GM23338 (cell line): ENCODE data around the gene CSTF1. TPM values are rescaled to one million over a fixed set of nuclear protein-coding genes. Genes with fewer than 3 reads are reported as not detected.

Source experiments
- ATAC-seq: fragments of 200-7000 bp; cut with Tn5 transposase; 3 replicates; pipeline ENCODE4 v1.9.1; 2020
- DNase-seq: peaks from one replicate; pipeline ENCODE4 v3.0.0-alpha.2; 2015; ENCODE audit warnings: low spot score
- H2AFZ ChIP-seq: fragments of 200-600 bp; sonication (generic); 2 replicates; pipeline ENCODE4 v1.8.0; 2016; ENCODE audit warnings: antibody characterized with exemption, mild to moderate bottlenecking, moderate library complexity
- H3F3A ChIP-seq: fragments of 200-600 bp; sonication (generic); replicated peaks from 2 replicates; pipeline ENCODE4 v1.8.0; 2017; ENCODE audit warnings: antibody characterized with exemption, mixed run types, low read depth
- H3K27ac ChIP-seq: fragments of 200-600 bp; sonication (generic); 2 replicates; pipeline ENCODE4 v1.6.1; 2016; ENCODE audit warnings: low read depth
- H3K27me3 ChIP-seq: fragments of 200-600 bp; sonication (generic); 2 replicates; pipeline ENCODE4 v1.8.0; 2016; ENCODE audit warnings: mild to moderate bottlenecking, mixed run types, moderate library complexity; ENCODE audit not compliant: insufficient read depth
- H3K36me3 ChIP-seq: fragments of 200-600 bp; sonication (generic); 2 replicates; pipeline ENCODE4 v1.8.0; 2016; ENCODE audit warnings: mild to moderate bottlenecking; ENCODE audit not compliant: insufficient read depth
- H3K4me1 ChIP-seq: fragments of 200-600 bp; sonication (generic); 2 replicates; pipeline ENCODE4 v1.8.0; 2016; ENCODE audit warnings: mild to moderate bottlenecking, moderate library complexity; ENCODE audit not compliant: insufficient read depth
- H3K4me2 ChIP-seq: fragments of 200-600 bp; sonication (generic); 2 replicates; pipeline ENCODE4 v1.7.1; 2017; ENCODE audit warnings: mixed run types
- H3K4me3 ChIP-seq: fragments of 200-600 bp; sonication (generic); 2 replicates; pipeline ENCODE4 v1.6.1; 2016; ENCODE audit warnings: mixed run types
- H3K79me2 ChIP-seq: fragments of 200-600 bp; sonication (generic); replicated peaks from 2 replicates; pipeline ENCODE4 v1.8.0; 2017; ENCODE audit warnings: mild to moderate bottlenecking; ENCODE audit not compliant: insufficient read depth
- H3K9me2 ChIP-seq: fragments of 200-600 bp; sonication (generic); 2 replicates; pipeline ENCODE4 v1.8.0; 2017; ENCODE audit not compliant: insufficient read depth
- H4K20me1 ChIP-seq: fragments of 200-600 bp; sonication (generic); replicated peaks from 2 replicates; pipeline ENCODE4 v1.8.0; 2017; ENCODE audit warnings: mild to moderate bottlenecking; ENCODE audit not compliant: insufficient read depth
- H3K27ac Mint-ChIP-seq: 2 replicates; pipeline ENCODE4 v1.8.0; 2020; ENCODE audit warnings: inconsistent platforms, mild to moderate bottlenecking, moderate library complexity, mixed read lengths
- H3K27me3 Mint-ChIP-seq: 3 replicates; pipeline ENCODE4 v1.8.0; 2022; ENCODE audit warnings: low read depth, mild to moderate bottlenecking, moderate library complexity, mixed read lengths, inconsistent platforms; ENCODE audit not compliant: insufficient read depth, poor library complexity
- H3K36me3 Mint-ChIP-seq: 3 replicates; pipeline ENCODE4 v1.8.0; 2021; ENCODE audit warnings: low read depth, mild to moderate bottlenecking, inconsistent platforms, moderate library complexity, mixed read lengths
- H3K4me1 Mint-ChIP-seq: 3 replicates; pipeline ENCODE4 v1.8.0; 2020; ENCODE audit warnings: mild to moderate bottlenecking, inconsistent platforms, mixed read lengths
- H3K4me3 Mint-ChIP-seq: 3 replicates; pipeline ENCODE4 v1.8.0; 2021; ENCODE audit warnings: moderate library complexity, mild to moderate bottlenecking, inconsistent platforms, mixed read lengths
- H3K9me3 Mint-ChIP-seq: 3 replicates; pipeline ENCODE4 v1.8.0; 2020; ENCODE audit warnings: moderate library complexity, mild to moderate bottlenecking, inconsistent platforms, mixed read lengths
- CREB1 ChIP-seq: fragments of 250-450 bp; sonication (Bioruptor Pico); IDR thresholded peaks from 2 replicates; pipeline ENCODE4 v1.5.0; 2020; ENCODE audit warnings: low read depth, mild to moderate bottlenecking, moderate library complexity
- ETS1 ChIP-seq: IDR thresholded peaks from 2 replicates; pipeline ENCODE4 v1.6.1; 2016; ENCODE audit warnings: antibody characterized with exemption
- EZH2phosphoT487 ChIP-seq: fragments of 200-600 bp; sonication (generic); IDR thresholded peaks from one replicate; pipeline ENCODE4 v1.8.1; 2018; ENCODE audit warnings: antibody characterized with exemption; ENCODE audit not compliant: unreplicated experiment
- NANOG ChIP-seq: IDR thresholded peaks from 2 replicates; pipeline ENCODE4 v1.6.1; 2016; ENCODE audit warnings: antibody characterized with exemption, borderline replicate concordance
- STAT1 ChIP-seq: IDR thresholded peaks from one replicate; pipeline ENCODE4 v1.6.1; 2016; ENCODE audit warnings: antibody characterized with exemption; ENCODE audit not compliant: unreplicated experiment
- ZNF114 ChIP-seq: fragments of 250-450 bp; sonication (Bioruptor Pico); IDR thresholded peaks from 2 replicates; pipeline ENCODE4 v1.5.0; 2020; ENCODE audit warnings: mild to moderate bottlenecking, moderate library complexity
- ZNF331 ChIP-seq: fragments of 250-450 bp; sonication (Bioruptor Pico); IDR thresholded peaks from 2 replicates; pipeline ENCODE4 v1.5.0; 2020; ENCODE audit warnings: low read depth, mild to moderate bottlenecking, moderate library complexity
- polyA plus RNA-seq: library from polyadenylated mRNA; unstranded; fragments of >200 nt; fragmentation: Nextera tagmentation; extraction: Ambion mirVana; gene quantifications from 2 replicates; pipeline ENCODE4 v1.2.1, GENCODE V29; 2016
- total RNA-seq: library from RNA; depleted of rRNA; stranded (reverse); fragments of >200 nt; shearing (Covaris generic); gene quantifications from 2 replicates; pipeline ENCODE4 v1.2.3, GENCODE V29; 2014
- TF ChIP-seq, protein P1 (sequence below), 2 experiments: fragments of 200-600 bp in 1 of 2; sonication (generic) in 1 of 2; conservative IDR thresholded peaks; 2 replicates each; pipeline versions ENCODE4 v1.5.1 to v1.6.1; 2016 to 2017; ENCODE audit warnings: antibody characterized with exemption in 2 of 2, low read depth in 2 of 2, mild to moderate bottlenecking in 2 of 2, moderate library complexity in 1 of 2
- TF ChIP-seq, protein P2 (sequence below): fragments of 250-450 bp; sonication (Bioruptor Pico); IDR thresholded peaks from 2 replicates; pipeline ENCODE4 v1.5.0; 2020; ENCODE audit warnings: mild to moderate bottlenecking, moderate library complexity
- TF ChIP-seq, protein P3 (sequence below): IDR thresholded peaks from one replicate; pipeline ENCODE4 v1.6.1; 2018; ENCODE audit warnings: antibody characterized with exemption; ENCODE audit not compliant: unreplicated experiment

Gene CSTF1
- total and polyA plus RNA-seq, 2 experiments from 2014 or later, result 21.5 to 62.3 TPM

DNA sequence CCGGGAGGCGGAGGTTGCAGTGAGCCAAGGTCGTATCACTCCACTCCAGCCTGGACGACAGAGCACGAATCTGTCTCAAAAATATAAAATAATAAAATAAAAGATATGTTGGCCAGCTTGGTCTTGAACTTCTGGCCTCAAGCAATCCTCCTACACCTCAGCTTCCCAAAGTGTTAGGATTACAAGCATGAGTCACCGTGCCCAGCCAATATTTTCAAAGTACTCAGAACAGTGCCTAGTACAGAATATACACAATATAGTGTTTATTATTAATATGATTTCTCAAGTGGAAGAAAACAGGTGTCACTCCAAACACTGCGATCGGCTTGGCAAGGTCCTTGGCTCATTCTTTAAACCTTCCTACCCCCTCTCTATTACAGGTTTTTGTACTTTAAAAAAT is 30.5 kb upstream of the CSTF1 start (continued):
- TF ChIP-seq ETS1, result no peak
- TF ChIP-seq NANOG, result no peak
- TF ChIP-seq EZH2phosphoT487, result no peak

DNA sequence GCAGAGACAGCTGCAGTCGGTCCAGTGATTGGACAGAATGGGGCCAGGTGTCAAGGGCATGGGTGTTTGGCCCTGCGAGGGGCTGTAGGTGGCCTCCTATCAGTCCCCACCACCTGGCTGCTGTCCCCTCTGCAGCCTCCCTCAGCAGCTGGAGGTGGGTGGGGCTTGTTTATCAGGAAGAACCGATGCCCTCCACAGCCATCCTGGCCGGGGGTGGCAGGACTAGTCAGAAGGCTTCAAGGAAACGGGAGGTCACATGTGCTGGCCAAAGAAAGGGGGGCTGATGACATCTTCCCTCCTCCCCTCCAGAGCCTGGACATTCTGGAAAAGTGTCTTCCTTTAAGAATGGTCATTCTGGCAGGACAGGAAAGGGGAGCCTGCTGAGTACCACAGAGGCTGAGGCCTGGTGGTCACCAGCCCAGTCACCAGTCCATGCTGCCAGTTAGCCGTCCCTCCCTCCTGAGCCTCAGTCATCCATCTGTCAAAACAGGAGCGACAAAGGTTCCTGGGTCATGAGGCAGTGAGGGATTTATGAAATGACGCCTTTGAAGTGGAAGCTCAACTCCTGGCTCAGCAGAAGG is 29.5 kb upstream of the CSTF1 start:
- H3K4me3 ChIP-seq, result no peak overlapping the region
- DNase-seq, result peak; percentile 31
- peaks cover 14% of the 10 kb centered on the region for H3K4me1 ChIP-seq
- no peak overlapping the region for H3K4me3 Mint-ChIP-seq
- H3K27me3 Mint-ChIP-seq, result peaks cover 14% of the 10 kb centered on the region
- peaks cover 3% of the 10 kb centered on the region; the same call in 2 of the 3 replicates for H3K36me3 Mint-ChIP-seq
- H3K9me2 ChIP-seq, result no peaks in the 10 kb centered on the region
- no peak overlapping the region for H2AFZ ChIP-seq
- no peaks in the 10 kb centered on the region; the same call in 2 of the 3 replicates for H3K9me3 Mint-ChIP-seq
- no peaks in the 10 kb centered on the region for H3F3A ChIP-seq
- no peaks in the 10 kb centered on the region for H3K79me2 ChIP-seq
- H4K20me1 ChIP-seq, result no peaks in the 10 kb centered on the region
- no peaks in the 10 kb centered on the region for H3K27me3 ChIP-seq
- no peak overlapping the region; the same call in 1 of the 2 replicates for H3K27ac Mint-ChIP-seq
- H3K36me3 ChIP-seq, result no peaks in the 10 kb centered on the region
- no peak overlapping the region for H3K4me2 ChIP-seq
- no peak overlapping the region for H3K27ac ChIP-seq
- peaks cover 11% of the 10 kb centered on the region for H3K4me1 Mint-ChIP-seq
- no peak for ATAC-seq
- TF ChIP-seq ZNF331 (CRISPR knock-in tag) (no peak), STAT1 (no peak), CREB1 (CRISPR knock-in tag) (no peak), ZNF114 (CRISPR knock-in tag) (no peak), ETS1 (no peak), EZH2phosphoT487 (no peak)
- TF ChIP-seq, protein P1, sequence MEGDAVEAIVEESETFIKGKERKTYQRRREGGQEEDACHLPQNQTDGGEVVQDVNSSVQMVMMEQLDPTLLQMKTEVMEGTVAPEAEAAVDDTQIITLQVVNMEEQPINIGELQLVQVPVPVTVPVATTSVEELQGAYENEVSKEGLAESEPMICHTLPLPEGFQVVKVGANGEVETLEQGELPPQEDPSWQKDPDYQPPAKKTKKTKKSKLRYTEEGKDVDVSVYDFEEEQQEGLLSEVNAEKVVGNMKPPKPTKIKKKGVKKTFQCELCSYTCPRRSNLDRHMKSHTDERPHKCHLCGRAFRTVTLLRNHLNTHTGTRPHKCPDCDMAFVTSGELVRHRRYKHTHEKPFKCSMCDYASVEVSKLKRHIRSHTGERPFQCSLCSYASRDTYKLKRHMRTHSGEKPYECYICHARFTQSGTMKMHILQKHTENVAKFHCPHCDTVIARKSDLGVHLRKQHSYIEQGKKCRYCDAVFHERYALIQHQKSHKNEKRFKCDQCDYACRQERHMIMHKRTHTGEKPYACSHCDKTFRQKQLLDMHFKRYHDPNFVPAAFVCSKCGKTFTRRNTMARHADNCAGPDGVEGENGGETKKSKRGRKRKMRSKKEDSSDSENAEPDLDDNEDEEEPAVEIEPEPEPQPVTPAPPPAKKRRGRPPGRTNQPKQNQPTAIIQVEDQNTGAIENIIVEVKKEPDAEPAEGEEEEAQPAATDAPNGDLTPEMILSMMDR (conservative IDR thresholded peaks at IDR 0.05; ENCODE audit: low read depth in 2 of 2), result no peak
- TF ChIP-seq, protein P2, sequence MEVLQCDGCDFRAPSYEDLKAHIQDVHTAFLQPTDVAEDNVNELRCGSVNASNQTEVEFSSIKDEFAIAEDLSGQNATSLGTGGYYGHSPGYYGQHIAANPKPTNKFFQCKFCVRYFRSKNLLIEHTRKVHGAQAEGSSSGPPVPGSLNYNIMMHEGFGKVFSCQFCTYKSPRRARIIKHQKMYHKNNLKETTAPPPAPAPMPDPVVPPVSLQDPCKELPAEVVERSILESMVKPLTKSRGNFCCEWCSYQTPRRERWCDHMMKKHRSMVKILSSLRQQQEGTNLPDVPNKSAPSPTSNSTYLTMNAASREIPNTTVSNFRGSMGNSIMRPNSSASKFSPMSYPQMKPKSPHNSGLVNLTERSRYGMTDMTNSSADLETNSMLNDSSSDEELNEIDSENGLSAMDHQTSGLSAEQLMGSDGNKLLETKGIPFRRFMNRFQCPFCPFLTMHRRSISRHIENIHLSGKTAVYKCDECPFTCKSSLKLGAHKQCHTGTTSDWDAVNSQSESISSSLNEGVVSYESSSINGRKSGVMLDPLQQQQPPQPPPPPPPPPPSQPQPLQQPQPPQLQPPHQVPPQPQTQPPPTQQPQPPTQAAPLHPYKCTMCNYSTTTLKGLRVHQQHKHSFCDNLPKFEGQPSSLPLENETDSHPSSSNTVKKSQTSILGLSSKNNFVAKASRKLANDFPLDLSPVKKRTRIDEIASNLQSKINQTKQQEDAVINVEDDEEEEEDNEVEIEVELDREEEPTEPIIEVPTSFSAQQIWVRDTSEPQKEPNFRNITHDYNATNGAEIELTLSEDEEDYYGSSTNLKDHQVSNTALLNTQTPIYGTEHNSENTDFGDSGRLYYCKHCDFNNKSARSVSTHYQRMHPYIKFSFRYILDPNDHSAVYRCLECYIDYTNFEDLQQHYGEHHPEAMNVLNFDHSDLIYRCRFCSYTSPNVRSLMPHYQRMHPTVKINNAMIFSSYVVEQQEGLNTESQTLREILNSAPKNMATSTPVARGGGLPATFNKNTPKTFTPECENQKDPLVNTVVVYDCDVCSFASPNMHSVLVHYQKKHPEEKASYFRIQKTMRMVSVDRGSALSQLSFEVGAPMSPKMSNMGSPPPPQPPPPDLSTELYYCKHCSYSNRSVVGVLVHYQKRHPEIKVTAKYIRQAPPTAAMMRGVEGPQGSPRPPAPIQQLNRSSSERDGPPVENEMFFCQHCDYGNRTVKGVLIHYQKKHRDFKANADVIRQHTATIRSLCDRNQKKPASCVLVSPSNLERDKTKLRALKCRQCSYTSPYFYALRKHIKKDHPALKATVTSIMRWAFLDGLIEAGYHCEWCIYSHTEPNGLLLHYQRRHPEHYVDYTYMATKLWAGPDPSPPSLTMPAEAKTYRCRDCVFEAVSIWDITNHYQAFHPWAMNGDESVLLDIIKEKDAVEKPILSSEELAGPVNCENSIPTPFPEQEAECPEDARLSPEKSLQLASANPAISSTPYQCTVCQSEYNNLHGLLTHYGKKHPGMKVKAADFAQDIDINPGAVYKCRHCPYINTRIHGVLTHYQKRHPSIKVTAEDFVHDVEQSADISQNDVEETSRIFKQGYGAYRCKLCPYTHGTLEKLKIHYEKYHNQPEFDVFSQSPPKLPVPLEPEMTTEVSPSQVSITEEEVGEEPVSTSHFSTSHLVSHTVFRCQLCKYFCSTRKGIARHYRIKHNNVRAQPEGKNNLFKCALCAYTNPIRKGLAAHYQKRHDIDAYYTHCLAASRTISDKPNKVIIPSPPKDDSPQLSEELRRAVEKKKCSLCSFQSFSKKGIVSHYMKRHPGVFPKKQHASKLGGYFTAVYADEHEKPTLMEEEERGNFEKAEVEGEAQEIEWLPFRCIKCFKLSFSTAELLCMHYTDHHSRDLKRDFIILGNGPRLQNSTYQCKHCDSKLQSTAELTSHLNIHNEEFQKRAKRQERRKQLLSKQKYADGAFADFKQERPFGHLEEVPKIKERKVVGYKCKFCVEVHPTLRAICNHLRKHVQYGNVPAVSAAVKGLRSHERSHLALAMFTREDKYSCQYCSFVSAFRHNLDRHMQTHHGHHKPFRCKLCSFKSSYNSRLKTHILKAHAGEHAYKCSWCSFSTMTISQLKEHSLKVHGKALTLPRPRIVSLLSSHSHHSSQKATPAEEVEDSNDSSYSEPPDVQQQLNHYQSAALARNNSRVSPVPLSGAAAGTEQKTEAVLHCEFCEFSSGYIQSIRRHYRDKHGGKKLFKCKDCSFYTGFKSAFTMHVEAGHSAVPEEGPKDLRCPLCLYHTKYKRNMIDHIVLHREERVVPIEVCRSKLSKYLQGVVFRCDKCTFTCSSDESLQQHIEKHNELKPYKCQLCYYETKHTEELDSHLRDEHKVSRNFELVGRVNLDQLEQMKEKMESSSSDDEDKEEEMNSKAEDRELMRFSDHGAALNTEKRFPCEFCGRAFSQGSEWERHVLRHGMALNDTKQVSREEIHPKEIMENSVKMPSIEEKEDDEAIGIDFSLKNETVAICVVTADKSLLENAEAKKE, result no peak
- TF ChIP-seq, protein P3, sequence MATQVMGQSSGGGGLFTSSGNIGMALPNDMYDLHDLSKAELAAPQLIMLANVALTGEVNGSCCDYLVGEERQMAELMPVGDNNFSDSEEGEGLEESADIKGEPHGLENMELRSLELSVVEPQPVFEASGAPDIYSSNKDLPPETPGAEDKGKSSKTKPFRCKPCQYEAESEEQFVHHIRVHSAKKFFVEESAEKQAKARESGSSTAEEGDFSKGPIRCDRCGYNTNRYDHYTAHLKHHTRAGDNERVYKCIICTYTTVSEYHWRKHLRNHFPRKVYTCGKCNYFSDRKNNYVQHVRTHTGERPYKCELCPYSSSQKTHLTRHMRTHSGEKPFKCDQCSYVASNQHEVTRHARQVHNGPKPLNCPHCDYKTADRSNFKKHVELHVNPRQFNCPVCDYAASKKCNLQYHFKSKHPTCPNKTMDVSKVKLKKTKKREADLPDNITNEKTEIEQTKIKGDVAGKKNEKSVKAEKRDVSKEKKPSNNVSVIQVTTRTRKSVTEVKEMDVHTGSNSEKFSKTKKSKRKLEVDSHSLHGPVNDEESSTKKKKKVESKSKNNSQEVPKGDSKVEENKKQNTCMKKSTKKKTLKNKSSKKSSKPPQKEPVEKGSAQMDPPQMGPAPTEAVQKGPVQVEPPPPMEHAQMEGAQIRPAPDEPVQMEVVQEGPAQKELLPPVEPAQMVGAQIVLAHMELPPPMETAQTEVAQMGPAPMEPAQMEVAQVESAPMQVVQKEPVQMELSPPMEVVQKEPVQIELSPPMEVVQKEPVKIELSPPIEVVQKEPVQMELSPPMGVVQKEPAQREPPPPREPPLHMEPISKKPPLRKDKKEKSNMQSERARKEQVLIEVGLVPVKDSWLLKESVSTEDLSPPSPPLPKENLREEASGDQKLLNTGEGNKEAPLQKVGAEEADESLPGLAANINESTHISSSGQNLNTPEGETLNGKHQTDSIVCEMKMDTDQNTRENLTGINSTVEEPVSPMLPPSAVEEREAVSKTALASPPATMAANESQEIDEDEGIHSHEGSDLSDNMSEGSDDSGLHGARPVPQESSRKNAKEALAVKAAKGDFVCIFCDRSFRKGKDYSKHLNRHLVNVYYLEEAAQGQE, result no peak
